ENCODE data around the gene RIN2. TPM values are rescaled to one million over a fixed set of nuclear protein-coding genes. Genes with fewer than 3 reads are reported as not detected.

RIN2 gene
- total RNA-seq, 2 experiments from 2014 or later = not detected

DNA sequence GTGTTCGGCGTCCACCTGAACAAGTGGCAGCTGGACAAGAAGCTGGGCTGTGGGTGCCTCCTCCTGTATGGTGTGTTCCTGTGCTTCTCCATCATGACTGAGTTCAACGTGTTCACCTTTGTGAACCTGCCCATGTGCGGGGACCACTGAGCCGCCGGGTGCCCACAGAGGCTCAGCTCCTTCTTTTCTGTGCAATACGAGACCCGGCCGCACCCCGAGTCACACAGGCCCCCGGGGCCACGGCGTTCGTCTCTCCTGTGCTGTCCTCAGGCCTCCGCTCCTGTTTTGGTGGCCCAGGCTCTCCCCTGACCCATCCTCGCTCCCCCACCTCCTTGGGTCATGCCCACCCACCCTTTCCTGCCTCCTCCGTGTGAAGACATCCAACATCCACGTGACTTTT lies 37.1 kb upstream of the RIN2 start:
- H3K27me3 Mint-ChIP-seq = no peaks in the 10 kb centered on the region
- H3K9me3 Mint-ChIP-seq = no peaks in the 10 kb centered on the region
- no peak overlapping the region for H3K27ac Mint-ChIP-seq
- intact Hi-C loops (cut with micrococcal nuclease) = no loop called here
- H3K36me3 Mint-ChIP-seq (ENCODE audit: low read depth) = no peaks in the 10 kb centered on the region
- no peaks in the 10 kb centered on the region for H3K4me1 Mint-ChIP-seq (ENCODE audit: low read depth)
- DNase-seq (no peak), ATAC-seq (no peak)
- CTCF ChIA-PET = no interaction called here
- POLR2A ChIA-PET = no interaction called here
- TF ChIP-seq, protein P1, sequence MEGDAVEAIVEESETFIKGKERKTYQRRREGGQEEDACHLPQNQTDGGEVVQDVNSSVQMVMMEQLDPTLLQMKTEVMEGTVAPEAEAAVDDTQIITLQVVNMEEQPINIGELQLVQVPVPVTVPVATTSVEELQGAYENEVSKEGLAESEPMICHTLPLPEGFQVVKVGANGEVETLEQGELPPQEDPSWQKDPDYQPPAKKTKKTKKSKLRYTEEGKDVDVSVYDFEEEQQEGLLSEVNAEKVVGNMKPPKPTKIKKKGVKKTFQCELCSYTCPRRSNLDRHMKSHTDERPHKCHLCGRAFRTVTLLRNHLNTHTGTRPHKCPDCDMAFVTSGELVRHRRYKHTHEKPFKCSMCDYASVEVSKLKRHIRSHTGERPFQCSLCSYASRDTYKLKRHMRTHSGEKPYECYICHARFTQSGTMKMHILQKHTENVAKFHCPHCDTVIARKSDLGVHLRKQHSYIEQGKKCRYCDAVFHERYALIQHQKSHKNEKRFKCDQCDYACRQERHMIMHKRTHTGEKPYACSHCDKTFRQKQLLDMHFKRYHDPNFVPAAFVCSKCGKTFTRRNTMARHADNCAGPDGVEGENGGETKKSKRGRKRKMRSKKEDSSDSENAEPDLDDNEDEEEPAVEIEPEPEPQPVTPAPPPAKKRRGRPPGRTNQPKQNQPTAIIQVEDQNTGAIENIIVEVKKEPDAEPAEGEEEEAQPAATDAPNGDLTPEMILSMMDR (IDR thresholded peaks at IDR 0.05) = no peak
- no peak overlapping the region for H3K4me3 Mint-ChIP-seq

DNA sequence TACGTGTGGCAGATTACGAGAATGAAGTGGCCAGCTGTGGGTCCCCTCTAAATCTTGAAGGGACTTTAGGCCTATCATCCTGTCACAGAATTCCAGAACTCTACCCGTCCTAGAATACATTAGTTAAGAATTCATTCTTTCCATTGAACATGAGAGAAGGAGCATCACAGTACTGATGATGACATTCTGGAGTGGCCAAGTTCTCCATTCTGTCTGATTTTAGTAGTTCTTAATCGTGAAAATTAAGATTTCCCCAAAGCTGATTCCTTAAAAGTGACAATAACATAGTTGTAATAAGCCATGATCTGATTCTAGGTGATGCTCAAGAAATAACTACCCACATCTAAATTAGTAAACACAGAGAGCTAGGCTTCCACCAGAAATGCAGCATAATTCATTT lies 35.0 kb upstream of the RIN2 start:
- no peak overlapping the region for H3K4me3 Mint-ChIP-seq
- no peaks in the 10 kb centered on the region for H3K36me3 Mint-ChIP-seq (ENCODE audit: low read depth)

DNA sequence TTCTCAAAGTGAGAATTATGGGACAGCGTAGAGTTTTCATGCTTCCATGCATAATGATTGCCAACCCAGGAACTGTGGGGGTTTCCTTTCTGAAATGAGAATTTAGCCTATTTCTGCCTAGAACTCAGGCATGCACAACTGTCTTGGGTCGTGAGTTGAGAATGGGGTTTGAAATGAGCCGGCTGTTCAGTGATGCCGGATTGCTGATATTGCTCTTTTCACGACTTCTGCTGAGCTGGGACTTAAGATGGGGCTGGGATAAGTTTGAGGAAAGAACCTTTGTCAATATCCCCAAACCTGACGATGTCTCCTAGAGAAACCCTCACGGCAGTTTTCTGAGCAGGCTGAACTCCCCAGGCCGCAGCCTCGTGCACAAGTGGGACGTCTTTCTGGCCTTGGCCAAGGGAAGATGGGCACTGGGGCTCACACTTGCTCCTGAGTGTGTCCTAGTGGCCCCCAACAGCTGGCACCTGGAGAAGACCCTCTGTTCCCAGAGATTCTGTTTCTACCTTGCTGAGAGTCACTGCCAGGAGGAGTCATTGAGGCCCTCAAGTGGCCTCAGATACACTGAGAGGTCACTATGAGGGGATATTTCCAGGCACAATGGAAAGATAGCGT lies 34.1 kb upstream of the RIN2 start:
- no peak for ATAC-seq
- ChIA-PET CTCF (no interaction called here), POLR2A (no interaction called here)
- no peaks in the 10 kb centered on the region for H3K27me3 Mint-ChIP-seq
- TF ChIP-seq, protein P1 (IDR thresholded peaks at IDR 0.05) = no peak
- no peaks in the 10 kb centered on the region for H3K9me3 Mint-ChIP-seq
- no peak overlapping the region for H3K4me3 Mint-ChIP-seq
- no peak for DNase-seq
- no peaks in the 10 kb centered on the region for H3K36me3 Mint-ChIP-seq (ENCODE audit: low read depth)
- H3K4me1 Mint-ChIP-seq (ENCODE audit: low read depth) = no peaks in the 10 kb centered on the region
- intact Hi-C loops (cut with micrococcal nuclease) = no loop called here
- no peak overlapping the region for H3K27ac Mint-ChIP-seq

More for the DNA sequence above, 35.0 kb upstream of the RIN2 start:
- H3K27me3 Mint-ChIP-seq = no peaks in the 10 kb centered on the region
- H3K27ac Mint-ChIP-seq = no peak overlapping the region
- CTCF ChIA-PET = no interaction called here
- no peaks in the 10 kb centered on the region for H3K9me3 Mint-ChIP-seq
- intact Hi-C loops (cut with micrococcal nuclease) = no loop called here
- no peaks in the 10 kb centered on the region for H3K4me1 Mint-ChIP-seq (ENCODE audit: low read depth)
- DNase-seq (no peak), ATAC-seq (no peak)
- TF ChIP-seq, protein P1 (IDR thresholded peaks at IDR 0.05) = no peak
- POLR2A ChIA-PET = no interaction called here

DNA sequence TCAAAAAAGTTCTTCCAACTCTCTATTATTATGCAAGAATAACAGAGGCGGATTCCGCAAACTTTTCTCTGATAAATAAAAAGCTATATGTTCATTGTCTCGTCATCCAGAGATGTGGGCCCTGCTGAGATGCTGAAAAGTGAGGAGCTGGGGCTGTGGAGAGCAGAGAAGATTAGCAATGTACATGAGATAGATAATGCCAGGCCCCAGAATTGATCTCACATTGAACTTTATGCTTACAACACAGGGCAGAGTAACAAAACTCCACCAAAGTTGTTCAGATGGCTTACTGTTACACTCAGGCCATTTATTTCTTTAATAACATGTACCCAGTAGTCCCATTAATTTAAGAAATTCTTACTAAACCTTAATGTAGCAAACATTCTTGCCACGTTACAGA lies 32.7 kb upstream of the RIN2 start:
- H3K27ac Mint-ChIP-seq = no peak overlapping the region
- H3K36me3 Mint-ChIP-seq (ENCODE audit: low read depth) = no peaks in the 10 kb centered on the region
- H3K4me3 Mint-ChIP-seq = no peak overlapping the region
- intact Hi-C loops (cut with micrococcal nuclease) = no loop called here
- TF ChIP-seq, protein P1 (IDR thresholded peaks at IDR 0.05) = no peak
- ATAC-seq = no peak
- H3K9me3 Mint-ChIP-seq = no peaks in the 10 kb centered on the region
- ChIA-PET CTCF (no interaction called here), POLR2A (no interaction called here)
- H3K27me3 Mint-ChIP-seq = no peaks in the 10 kb centered on the region
- H3K4me1 Mint-ChIP-seq (ENCODE audit: low read depth) = no peaks in the 10 kb centered on the region
- DNase-seq = no peak

DNA sequence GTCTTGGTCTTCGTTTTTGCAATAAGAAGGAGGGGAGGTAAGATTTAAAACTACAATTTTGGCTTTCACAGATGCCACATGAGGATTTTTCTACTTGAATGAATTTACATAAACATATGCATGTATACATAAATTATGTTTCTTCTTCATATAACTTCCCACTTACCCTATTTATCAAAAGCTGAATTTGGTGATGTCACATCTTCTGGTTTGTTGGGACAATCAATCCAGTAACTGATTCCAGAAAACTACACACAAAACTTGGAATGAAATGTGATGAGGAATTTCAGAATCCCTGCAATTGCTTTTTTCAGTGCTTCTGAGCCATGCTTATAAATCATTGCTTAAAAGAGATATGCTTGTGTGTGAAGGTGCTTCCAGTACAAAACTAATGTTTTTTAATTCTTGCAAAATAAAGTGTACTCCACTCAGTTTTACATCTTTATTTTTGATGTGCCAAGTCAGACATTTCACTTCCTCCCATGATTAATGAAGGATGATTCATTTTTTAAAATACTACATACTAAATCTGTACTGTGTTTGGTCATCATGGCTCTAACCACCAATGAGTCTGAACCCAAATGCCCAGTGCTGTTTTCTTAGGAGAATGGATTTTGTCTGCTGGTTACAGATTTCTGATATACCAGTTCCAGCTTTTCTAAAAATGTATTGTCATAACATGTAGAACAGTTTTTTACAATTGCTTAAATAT lies 32.1 kb upstream of the RIN2 start:
- H3K27ac Mint-ChIP-seq = no peak overlapping the region
- H3K36me3 Mint-ChIP-seq (ENCODE audit: low read depth) = no peaks in the 10 kb centered on the region
- TF ChIP-seq, protein P1 (IDR thresholded peaks at IDR 0.05) = no peak
- ATAC-seq (no peak), DNase-seq (no peak)
- H3K9me3 Mint-ChIP-seq = no peaks in the 10 kb centered on the region
- H3K27me3 Mint-ChIP-seq = no peaks in the 10 kb centered on the region
- POLR2A ChIA-PET = no interaction called here
- CTCF ChIA-PET = no interaction called here
- intact Hi-C loops (cut with micrococcal nuclease) = no loop called here
- no peak overlapping the region for H3K4me3 Mint-ChIP-seq
- H3K4me1 Mint-ChIP-seq (ENCODE audit: low read depth) = no peaks in the 10 kb centered on the region
